HL-60 (cell line): Measurements from ENCODE around the gene NR2E3.

ENCODE experiments used
- DNase-seq, 2 experiments: peaks; one replicate each; pipeline ENCODE4 v3.0.0-alpha.2; 2010 to 2020; ENCODE audit warnings: low read depth in 1 of 2, low spot score in 1 of 2
- H3K27ac ChIP-seq: fragments of 250-450 bp; sonication (Bioruptor Pico); replicated peaks from 2 replicates; pipeline ENCODE4 v1.5.1; 2020; ENCODE audit warnings: mild to moderate bottlenecking, moderate library complexity
- H3K27me3 ChIP-seq: fragments of 250-450 bp; sonication (Bioruptor Pico); 2 replicates; pipeline ENCODE4 v1.5.1; 2021; ENCODE audit warnings: mild to moderate bottlenecking, moderate library complexity; ENCODE audit not compliant: insufficient read depth, poor library complexity, severe bottlenecking
- H3K4me3 ChIP-seq: replicated peaks from 2 replicates; pipeline ENCODE4 v1.5.1; 2011; ENCODE audit warnings: mild to moderate bottlenecking, control low read depth, low read length; ENCODE audit not compliant: insufficient read depth
- CTCF ChIP-seq: IDR thresholded peaks from one replicate; pipeline ENCODE4 v1.5.1; 2011; ENCODE audit warnings: low read length, control low read depth, inconsistent platforms; ENCODE audit not compliant: insufficient read depth
- GABPA ChIP-seq: IDR thresholded peaks from 2 replicates; pipeline ENCODE4 v1.6.1; 2012; ENCODE audit warnings: low read depth
- POLR2AphosphoS5 ChIP-seq: IDR thresholded peaks from 2 replicates; pipeline ENCODE4 v1.6.1; 2012; ENCODE audit warnings: low read depth
- REST ChIP-seq: IDR thresholded peaks from 2 replicates; pipeline ENCODE4 v1.6.1; 2012; ENCODE audit warnings: low read depth; ENCODE audit not compliant: insufficient replicate concordance
- SPI1 ChIP-seq: IDR thresholded peaks from 2 replicates; pipeline ENCODE4 v1.6.1; 2012; ENCODE audit warnings: low read depth, mild to moderate bottlenecking, borderline replicate concordance

The NR2E3 gene

DNA sequence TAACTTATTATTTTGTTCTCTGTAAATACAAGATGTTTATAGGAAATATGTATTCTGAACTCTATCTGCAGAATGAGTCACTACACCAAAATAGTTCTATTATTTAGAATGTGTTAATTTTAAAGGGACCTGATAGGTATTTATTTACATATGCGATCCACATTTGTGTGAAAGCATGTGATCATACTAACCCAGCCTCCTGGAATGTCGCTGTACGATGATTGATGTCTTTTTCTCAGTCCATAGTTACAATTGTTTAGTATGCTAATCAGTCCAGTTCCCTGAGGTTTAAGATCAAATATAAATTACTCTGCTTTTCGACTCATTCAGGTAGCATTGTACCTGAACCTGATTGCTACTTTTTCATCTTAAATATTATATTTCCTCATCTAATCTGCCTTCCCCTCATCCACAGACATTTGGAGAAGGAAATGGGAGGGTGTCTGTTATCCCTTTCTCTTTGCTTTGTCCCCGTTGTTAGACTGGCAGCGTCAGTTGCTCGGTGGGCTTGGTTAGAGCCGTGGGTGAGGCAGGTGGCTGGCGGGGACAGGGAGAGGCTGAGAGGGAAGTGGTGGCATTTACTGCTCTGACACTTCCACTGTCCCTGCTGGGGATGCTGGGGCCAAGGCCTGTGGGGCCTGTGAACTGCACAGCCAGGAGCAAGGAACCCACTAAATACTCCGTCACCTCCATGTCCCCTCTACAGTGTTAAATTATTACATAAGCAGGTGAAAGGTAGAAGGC lies 27.8 kb upstream of the NR2E3 start:
- H3K4me3 ChIP-seq: no peak overlapping the region
- H3K27me3 ChIP-seq: no peaks in the 10 kb centered on the region
- DNase-seq: no peak
- TF ChIP-seq CTCF (no peak), POLR2AphosphoS5 (no peak), SPI1 (no peak), GABPA (no peak), REST (no peak)
- no peak overlapping the region for H3K27ac ChIP-seq

- Histone ChIP-seq H3K27ac (no peak overlapping the region), H3K27me3 (no peaks in the 10 kb centered on the region), H3K4me3 (no peak overlapping the region)
- no peak for TF ChIP-seq SPI1
- peak; percentile 7 for TF ChIP-seq CTCF
- TF ChIP-seq POLR2AphosphoS5: no peak
- no peak for TF ChIP-seq GABPA
- no peak for TF ChIP-seq REST
- DNase-seq: no peak
These were observed 25.6 kb upstream of the NR2E3 start for GRCh38 chr15:71784719-71785118.

DNA sequence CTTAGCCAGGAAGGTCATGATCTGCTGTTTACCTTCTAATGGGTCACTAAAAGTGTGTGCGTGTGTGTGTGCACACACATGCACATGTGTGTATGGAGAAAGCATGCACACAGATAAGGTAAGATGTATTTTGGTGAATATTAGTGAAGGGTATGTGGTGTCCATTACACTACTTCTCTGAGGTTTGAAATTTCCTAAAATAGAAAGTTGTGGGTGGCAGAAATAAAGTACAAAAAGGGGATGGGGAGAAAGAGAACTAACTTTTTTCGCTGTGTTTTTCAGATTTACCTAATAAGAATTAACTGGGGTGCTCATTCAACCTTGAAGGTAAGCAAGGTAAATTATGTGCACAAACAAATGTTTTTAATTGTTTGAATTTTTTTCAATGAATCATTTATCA lies 24.4 kb upstream of the NR2E3 start:
- H3K4me3 ChIP-seq: no peak overlapping the region
- no peak overlapping the region for H3K27ac ChIP-seq
- no peak for DNase-seq
- TF ChIP-seq SPI1 (no peak), GABPA (no peak), REST (no peak)
- no peaks in the 10 kb centered on the region for H3K27me3 ChIP-seq
